Ascending aorta (tissue), 2 donors: ENCODE results near the gene EME2. TPM values are rescaled to one million over a fixed set of nuclear protein-coding genes. Genes with fewer than 3 reads are reported as not detected.

ENCODE experiments used
- DNase-seq, 2 donors: peaks; one replicate each; pipeline ENCODE4 v3.0.0-alpha.2; 2019; ENCODE audit warnings: low spot score in 2 of 2
- H3K27ac ChIP-seq, 2 donors: fragments of 200-600 bp; sonication (generic); one replicate each; pipeline ENCODE4 v1.5.1; 2016 to 2017; ENCODE audit warnings: mild to moderate bottlenecking in 1 of 2
- H3K27me3 ChIP-seq: fragments of 200-600 bp; sonication (generic); one replicate; pipeline ENCODE4 v1.5.1; 2017
- H3K36me3 ChIP-seq, 2 donors: fragments of 200-600 bp; sonication (generic); one replicate each; pipeline ENCODE4 v1.5.1; 2016
- H3K4me1 ChIP-seq, 2 donors: fragments of 200-600 bp; sonication (generic); one replicate each; pipeline ENCODE4 v1.5.1; 2016 to 2017; ENCODE audit warnings: mild to moderate bottlenecking in 1 of 2
- H3K4me3 ChIP-seq, 2 donors: fragments of 200-600 bp; sonication (generic); one replicate each; pipeline ENCODE4 v1.5.1; 2016 to 2017; ENCODE audit warnings: mild to moderate bottlenecking in 1 of 2
- H3K9me3 ChIP-seq, 2 donors: fragments of 200-600 bp; sonication (generic); one replicate each; pipeline ENCODE4 v1.5.1; 2016
- CTCF ChIP-seq, 3 experiments: fragments of 200-600 bp in 2 of 3; fragments of 450-650 bp in 1 of 3; sonication (generic) in 2 of 3; IDR thresholded peaks; one replicate each; pipeline ENCODE4 v1.5.1; 2016 to 2019; ENCODE audit warnings: antibody characterized with exemption in 3 of 3, mild to moderate bottlenecking in 1 of 3, moderate library complexity in 1 of 3
- intact Hi-C: fragments of 100-400 bp; cut with DNase I; formaldehyde crosslinking; loops from one replicate; pipeline ENCODE4 v1.15.1; 2023
- total RNA-seq: library from RNA; depleted of rRNA; stranded (reverse); fragments of >200 nt; gene quantifications from one replicate; pipeline ENCODE4 v1.1.0, GENCODE V29; 2016

The EME2 gene
- total RNA-seq, 1 donor from 2014 or later = 25.3 TPM

- Histone ChIP-seq H3K36me3 (peaks cover 81 to 92% of the 10 kb centered on the region in 2 donors), H3K9me3 (no peaks in the 10 kb centered on the region), H3K27ac (no peak overlapping the region), H3K4me3 (no peak overlapping the region), H3K27me3 (no peaks in the 10 kb centered on the region), H3K4me1 (no peaks in the 10 kb centered on the region)
- intact Hi-C loops = no loop called here
- no peak for DNase-seq
- TF ChIP-seq CTCF (IDR thresholded peaks at IDR 0.05) = no peak
These were observed 24.7 kb upstream of the EME2 start for GRCh38 chr16:1747934-1748333.

GRCh38 chr16:1749152-1750117 lies 23.2 kb upstream of the EME2 start:
- Histone ChIP-seq H3K36me3 (peaks cover 74 to 87% of the 10 kb centered on the region in 2 donors), H3K27me3 (no peaks in the 10 kb centered on the region), H3K27ac (no peak overlapping the region), H3K4me3 (no peak overlapping the region), H3K4me1 (no peaks in the 10 kb centered on the region), H3K9me3 (no peaks in the 10 kb centered on the region)
- DNase-seq = no peak
- intact Hi-C loops = no loop called here
- no peak for TF ChIP-seq CTCF (IDR thresholded peaks at IDR 0.05)

GRCh38 chr16:1751946-1752345 lies 20.7 kb upstream of the EME2 start:
- intact Hi-C loops = no loop called here
- no peaks in the 10 kb centered on the region for H3K4me1 ChIP-seq
- H3K36me3 ChIP-seq = peaks cover 63 to 77% of the 10 kb centered on the region in 2 donors

GRCh38 chr16:1752853-1753252 lies 19.8 kb upstream of the EME2 start:
- peaks cover 54 to 76% of the 10 kb centered on the region in 2 donors for H3K36me3 ChIP-seq
- H3K4me3 ChIP-seq = no peak overlapping the region
- no peaks in the 10 kb centered on the region for H3K9me3 ChIP-seq
- intact Hi-C loops = no loop called here
- no peak overlapping the region for H3K27ac ChIP-seq
- no peaks in the 10 kb centered on the region for H3K27me3 ChIP-seq
- no peak for TF ChIP-seq CTCF (IDR thresholded peaks at IDR 0.05)
- no peaks in the 10 kb centered on the region for H3K4me1 ChIP-seq
- DNase-seq = no peak

More at GRCh38 chr16:1751946-1752345, 20.7 kb upstream of the EME2 start:
- Histone ChIP-seq H3K9me3 (no peaks in the 10 kb centered on the region), H3K27me3 (no peaks in the 10 kb centered on the region), H3K27ac (no peak overlapping the region), H3K4me3 (no peak overlapping the region)
- no peak for DNase-seq
- TF ChIP-seq CTCF (IDR thresholded peaks at IDR 0.05) = no peak

- H3K27ac ChIP-seq = no peak overlapping the region
- DNase-seq = no peak
- intact Hi-C loops = no loop called here
- no peaks in the 10 kb centered on the region for H3K4me1 ChIP-seq
- no peak for TF ChIP-seq CTCF (IDR thresholded peaks at IDR 0.05)
- no peaks in the 10 kb centered on the region for H3K27me3 ChIP-seq
- H3K4me3 ChIP-seq = no peak overlapping the region
- H3K9me3 ChIP-seq = no peaks in the 10 kb centered on the region
- peaks cover 41 to 73% of the 10 kb centered on the region in 2 donors for H3K36me3 ChIP-seq
These were observed 18.4 kb upstream of the EME2 start for GRCh38 chr16:1754204-1754603.
